ENCODE data around the gene ECE2.
A peak's percentile ranks its signal among the peaks of the same experiment; 100 is the strongest.

The ECE2 gene

GRCh38 chr3:184248454-184249411 lies 27.1 kb upstream of the ECE2 start, which contains the start of gene ALG3:
ALG3 (minus strand) TSS chr3:184248962; CDS start chr3:184248940, 22 bp downstream.
- Histone ChIP-seq H3K4me2 (ENCODE audit: low read depth, low read length) (peak within 1 kb of the TSS; percentile 98), H3K27ac (ENCODE audit: low read length) (peak within 1 kb of the TSS; percentile 86), H3K36me3 (replicated peaks; ENCODE audit: insufficient read depth, low read length) (0 out of 2 replicates have a peak, but pooled peaks cover 7% of the 10 kb centered on the region), H3K79me2 (ENCODE audit: low read length) (peaks cover 32% of the 10 kb centered on the region), H3F3A (ENCODE audit: insufficient read depth, low read length) (peaks cover 14% of the 10 kb centered on the region), H3K4me1 (ENCODE audit: low read length) (no peaks in the 10 kb centered on the region), H3K27me3 (replicated peaks; ENCODE audit: insufficient read depth, low read length) (no peaks in the 10 kb centered on the region), H3K9me2 (replicated peaks; ENCODE audit: insufficient read depth, low read length) (no peaks in the 10 kb centered on the region), H3K9me3 (replicated peaks; ENCODE audit: insufficient read depth, low read length) (no peaks in the 10 kb centered on the region), H4K20me1 (ENCODE audit: insufficient read depth, low read length) (no peaks in the 10 kb centered on the region), H3K9ac (ENCODE audit: low read length) (peak within 1 kb of the TSS; percentile 94), H3K4me3 (ENCODE audit: low read length) (peak within 1 kb of the TSS; percentile 99), H2AFZ (ENCODE audit: low read length) (peak within 1 kb of the TSS; percentile 98)
- DNase-seq, result peak; percentile 90
- no peak for TF ChIP-seq EZH2 (optimal IDR thresholded peaks at IDR 0.05; ENCODE audit: low read depth, low read length)
- TF ChIP-seq CTCF (IDR thresholded peaks at IDR 0.05; ENCODE audit: low read length), result no peak
- no peak for TF ChIP-seq EZH2phosphoT487 (IDR thresholded peaks at IDR 0.05; ENCODE audit: low read length)

GRCh38 chr3:184249412-184250166 lies 26.2 kb upstream of the ECE2 start, which contains the start of gene EEF1AKMT4:
EEF1AKMT4 (plus strand) TSS chr3:184249672; CDS start chr3:184249695, 23 bp downstream.
- H3K9ac ChIP-seq (ENCODE audit: low read length), result peak within 1 kb of the TSS; percentile 94
- peak within 1 kb of the TSS; percentile 99 for H3K4me3 ChIP-seq (ENCODE audit: low read length)
- H3K9me2 ChIP-seq (replicated peaks; ENCODE audit: insufficient read depth, low read length), result no peaks in the 10 kb centered on the region
- H4K20me1 ChIP-seq (ENCODE audit: insufficient read depth, low read length), result no peaks in the 10 kb centered on the region
- H3K4me1 ChIP-seq (ENCODE audit: low read length), result no peaks in the 10 kb centered on the region
- peak within 1 kb of the TSS; percentile 98 for H3K4me2 ChIP-seq (ENCODE audit: low read depth, low read length)
- peaks cover 14% of the 10 kb centered on the region for H3F3A ChIP-seq (ENCODE audit: insufficient read depth, low read length)
- H3K27me3 ChIP-seq (replicated peaks; ENCODE audit: insufficient read depth, low read length), result no peaks in the 10 kb centered on the region
- no peaks in the 10 kb centered on the region for H3K9me3 ChIP-seq (replicated peaks; ENCODE audit: insufficient read depth, low read length)
- H3K36me3 ChIP-seq (replicated peaks; ENCODE audit: insufficient read depth, low read length), result no peaks in the 10 kb centered on the region
- H3K79me2 ChIP-seq (ENCODE audit: low read length), result peaks cover 32% of the 10 kb centered on the region
- peak within 1 kb of the TSS; percentile 98 for H2AFZ ChIP-seq (ENCODE audit: low read length)
- peak within 1 kb of the TSS; percentile 86 for H3K27ac ChIP-seq (ENCODE audit: low read length)
- TF ChIP-seq EZH2 (optimal IDR thresholded peaks at IDR 0.05; ENCODE audit: low read depth, low read length), result no peak
- no peak for TF ChIP-seq EZH2phosphoT487 (IDR thresholded peaks at IDR 0.05; ENCODE audit: low read length)
- TF ChIP-seq CTCF (IDR thresholded peaks at IDR 0.05; ENCODE audit: low read length), result peak; percentile 87
- peak; percentile 100 for DNase-seq

- TF ChIP-seq EZH2 (optimal IDR thresholded peaks at IDR 0.05; ENCODE audit: low read depth, low read length), result no peak
- peak; percentile 99 for TF ChIP-seq CTCF (IDR thresholded peaks at IDR 0.05; ENCODE audit: low read length)
- TF ChIP-seq EZH2phosphoT487 (IDR thresholded peaks at IDR 0.05; ENCODE audit: low read length), result no peak
- Histone ChIP-seq H3K9me2 (replicated peaks; ENCODE audit: insufficient read depth, low read length) (no peaks in the 10 kb centered on the region), H3K27me3 (replicated peaks; ENCODE audit: insufficient read depth, low read length) (no peaks in the 10 kb centered on the region), H3K27ac (ENCODE audit: low read length) (peak overlapping the region; percentile 86; the same call in 1 of the 2 replicates), H3K4me3 (ENCODE audit: low read length) (peak overlapping the region; percentile 99), H3K4me1 (ENCODE audit: low read length) (no peaks in the 10 kb centered on the region), H2AFZ (ENCODE audit: low read length) (peak overlapping the region; percentile 97), H3K4me2 (ENCODE audit: low read depth, low read length) (peak overlapping the region; percentile 98), H3F3A (ENCODE audit: insufficient read depth, low read length) (peaks cover 14% of the 10 kb centered on the region), H3K9ac (ENCODE audit: low read length) (peak overlapping the region; percentile 76), H3K79me2 (ENCODE audit: low read length) (peaks cover 32% of the 10 kb centered on the region), H3K36me3 (replicated peaks; ENCODE audit: insufficient read depth, low read length) (no peaks in the 10 kb centered on the region), H4K20me1 (ENCODE audit: insufficient read depth, low read length) (no peaks in the 10 kb centered on the region), H3K9me3 (replicated peaks; ENCODE audit: insufficient read depth, low read length) (no peaks in the 10 kb centered on the region)
- peak; percentile 99 for DNase-seq
Measured at GRCh38 chr3:184250167-184250828, 25.5 kb upstream of the ECE2 start.

All from MM.1S (cell line).